Gastrocnemius medialis (tissue), 4 donors: Measurements from ENCODE around the gene FOSL2. TPM values are rescaled to one million over a fixed set of nuclear protein-coding genes. Genes with fewer than 3 reads are reported as not detected.
A peak's percentile ranks its signal among the peaks of the same experiment; 100 is the strongest.

Source experiments
- ATAC-seq, 2 donors: fragments of 150-250 bp; one replicate each; pipeline ENCODE4 v1.9.1; 2016
- DNase-seq, 2 donors: peaks; one replicate each; pipeline ENCODE4 v3.0.0-alpha.2; 2019
- H3K27ac ChIP-seq, 4 donors: fragments of 200-600 bp; sonication (generic); 1 replicate in 1 of 4; 2 replicates in 3 of 4; pipeline ENCODE4 v1.5.1; 2016 to 2018; ENCODE audit warnings: mild to moderate bottlenecking in 2 of 4, moderate library complexity in 1 of 4
- H3K27me3 ChIP-seq, 3 donors: fragments of 200-600 bp; sonication (generic) in 2 of 3; 1 replicate in 1 of 3; 2 replicates in 2 of 3; pipeline versions ENCODE4 v1.5.1 to v1.6.0; 2016 to 2019; ENCODE audit warnings: mild to moderate bottlenecking in 1 of 3, moderate library complexity in 1 of 3
- H3K36me3 ChIP-seq, 2 donors: fragments of 200-600 bp; sonication (generic) in 1 of 2; one replicate each; pipeline ENCODE4 v1.5.1; 2017 to 2018
- H3K4me1 ChIP-seq, 2 donors: fragments of 200-600 bp; sonication (generic) in 1 of 2; one replicate each; pipeline ENCODE4 v1.5.1; 2016 to 2017; ENCODE audit warnings: mild to moderate bottlenecking in 2 of 2
- H3K4me3 ChIP-seq, 4 donors: fragments of 200-600 bp; sonication (generic) in 3 of 4; 1 replicate in 1 of 4; 2 replicates in 3 of 4; pipeline ENCODE4 v1.5.1; 2016 to 2019; ENCODE audit warnings: mild to moderate bottlenecking in 2 of 4
- H3K9me3 ChIP-seq, 3 donors: fragments of 200-600 bp; sonication (generic) in 2 of 3; 1 replicate in 1 of 3; 2 replicates in 2 of 3; pipeline ENCODE4 v1.5.1; 2016 to 2019
- CTCF ChIP-seq, 5 experiments: fragments of 450-650 bp in 3 of 5; fragments of 200-600 bp in 2 of 5; sonication (generic) in 2 of 5; IDR thresholded peaks in 4 of 5; conservative IDR thresholded peaks in 1 of 5; 1 replicate in 4 of 5; 2 replicates in 1 of 5; pipeline ENCODE4 v1.5.1; 2016 to 2019; ENCODE audit warnings: antibody characterized with exemption in 5 of 5, mild to moderate bottlenecking in 3 of 5, moderate library complexity in 3 of 5
- POLR2A ChIP-seq, 2 donors: fragments of 450-650 bp; IDR thresholded peaks; one replicate each; pipeline ENCODE4 v1.6.1; 2017; ENCODE audit warnings: antibody characterized with exemption in 2 of 2, mild to moderate bottlenecking in 2 of 2, moderate library complexity in 2 of 2
- in situ Hi-C, 4 donors: fragments of 200-750 bp; cut with MboI; loops; one replicate each; pipeline versions ENCODE4 v1.15.0 to v1.8.0; 2017; ENCODE audit warnings: low sequenced_read_pairs in 4 of 4
- intact Hi-C: fragments of 100-400 bp; cut with DNase I; formaldehyde crosslinking; loops from one replicate; pipeline ENCODE4 v1.15.1; 2023; ENCODE audit warnings: low total_unique reads
- total RNA-seq, 4 donors: library from RNA; depleted of rRNA; stranded (reverse); fragments of >200 nt; gene quantifications; one replicate each; pipeline versions ENCODE4 v1.1.0 to v1.2.3, GENCODE V29; 2016

FOSL2 gene
- total RNA-seq, 4 donors from 2014 or later: 193 to 214 (median 210) TPM

GRCh38 chr2:28365158-28365557 lies 27.5 kb upstream of the FOSL2 start:
- no peak for TF ChIP-seq POLR2A (IDR thresholded peaks at IDR 0.05)
- no peak for TF ChIP-seq CTCF (IDR thresholded peaks at IDR 0.05 in 4 of 5, conservative IDR thresholded peaks at IDR 0.05 in 1 of 5)
- H3K27me3 ChIP-seq: no peaks in the 10 kb centered on the region
- ATAC-seq (peak; percentile 23 to 63), DNase-seq (no peak)
- no peaks in the 10 kb centered on the region for H3K36me3 ChIP-seq
- intact Hi-C loops: no loop called here
- in situ Hi-C loops: no loop called here
- peaks cover 9 to 11% of the 10 kb centered on the region in 2 donors for H3K4me1 ChIP-seq
- peak overlapping the region; percentile 22 to 55 (median 48) for H3K27ac ChIP-seq
- H3K4me3 ChIP-seq: no peak overlapping the region
- no peaks in the 10 kb centered on the region for H3K9me3 ChIP-seq

- Histone ChIP-seq H3K27me3 (no peaks in the 10 kb centered on the region), H3K36me3 (no peaks in the 10 kb centered on the region), H3K4me3 (no peak overlapping the region), H3K4me1 (peaks cover 14 to 15% of the 10 kb centered on the region in 2 donors), H3K9me3 (no peaks in the 10 kb centered on the region), H3K27ac (no peak overlapping the region)
- ATAC-seq (no peak), DNase-seq (no peak)
- no peak for TF ChIP-seq POLR2A (IDR thresholded peaks at IDR 0.05)
- no peak for TF ChIP-seq CTCF (IDR thresholded peaks at IDR 0.05 in 4 of 5, conservative IDR thresholded peaks at IDR 0.05 in 1 of 5)
- intact Hi-C loops (no loop called here), in situ Hi-C loops (no loop called here)
These were observed 26.5 kb upstream of the FOSL2 start for GRCh38 chr2:28366149-28366495.

GRCh38 chr2:28366496-28367282 lies 26.0 kb upstream of the FOSL2 start:
- in situ Hi-C loops: no loop called here
- no peak overlapping the region for H3K27ac ChIP-seq
- TF ChIP-seq CTCF (IDR thresholded peaks at IDR 0.05 in 4 of 5, conservative IDR thresholded peaks at IDR 0.05 in 1 of 5) (no peak), POLR2A (IDR thresholded peaks at IDR 0.05) (no peak)

DNA sequence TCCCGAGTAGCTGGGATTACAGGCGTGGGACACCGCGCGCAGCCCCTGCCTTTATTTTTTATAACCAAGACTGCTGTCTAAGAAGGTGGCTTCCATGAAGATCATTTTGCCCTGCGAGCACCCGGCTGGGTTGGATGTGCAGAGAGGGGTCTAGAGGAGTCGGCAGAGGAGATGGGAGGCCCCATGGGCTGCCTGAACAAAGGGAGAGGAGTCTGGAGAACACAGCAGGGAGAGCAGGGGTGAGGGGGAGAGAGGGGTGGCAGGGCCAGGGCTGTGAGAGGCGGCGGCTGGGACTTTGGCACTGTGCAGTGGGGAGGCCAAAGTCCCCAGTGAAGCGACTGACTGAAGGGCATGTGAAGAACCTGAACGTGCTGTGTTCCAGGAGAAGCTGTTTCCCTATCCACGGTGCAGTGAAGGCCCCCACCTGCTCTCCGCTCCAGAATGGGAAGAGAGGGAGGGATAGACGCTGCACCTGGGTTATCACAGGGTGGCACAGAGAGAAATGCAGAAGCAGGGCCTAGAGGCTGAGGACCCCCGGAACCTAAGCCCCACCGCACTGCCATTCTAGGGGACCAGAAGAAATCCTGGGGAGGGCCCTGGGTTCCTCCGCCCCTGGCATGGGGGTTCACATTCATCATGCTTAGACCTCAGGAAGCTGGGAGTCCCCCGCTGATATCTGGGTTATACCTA lies 24.8 kb upstream of the FOSL2 start:
- H3K27ac ChIP-seq: no peak overlapping the region
- intact Hi-C loops (no loop called here), in situ Hi-C loops (no loop called here)
- ATAC-seq (no peak), DNase-seq (no peak)
- H3K27me3 ChIP-seq: no peaks in the 10 kb centered on the region
- no peak overlapping the region for H3K4me3 ChIP-seq
- no peaks in the 10 kb centered on the region for H3K9me3 ChIP-seq
- TF ChIP-seq POLR2A (IDR thresholded peaks at IDR 0.05) (no peak), CTCF (IDR thresholded peaks at IDR 0.05 in 4 of 5, conservative IDR thresholded peaks at IDR 0.05 in 1 of 5) (no peak)
- H3K36me3 ChIP-seq: no peaks in the 10 kb centered on the region
- H3K4me1 ChIP-seq: peaks cover 14 to 15% of the 10 kb centered on the region in 2 donors

More at GRCh38 chr2:28366496-28367282, 26.0 kb upstream of the FOSL2 start:
- no peak for DNase-seq
- Histone ChIP-seq H3K9me3 (no peaks in the 10 kb centered on the region), H3K4me3 (no peak overlapping the region), H3K36me3 (no peaks in the 10 kb centered on the region), H3K4me1 (peaks cover 14 to 15% of the 10 kb centered on the region in 2 donors), H3K27me3 (no peaks in the 10 kb centered on the region)
- intact Hi-C loops: no loop called here
- no peak for ATAC-seq
